CD4-positive, alpha-beta T cell treated with Interferon alpha-2 for 1 hour (primary cell): Measurements from ENCODE around the gene SLC9C2.
A peak's percentile ranks its signal among the peaks of the same experiment; 100 is the strongest.
"Not testable (repeated sequence)": the region's sequence is repeated elsewhere in the genome, so short reads cannot be mapped to it uniquely, and the experiment has no call there.

ENCODE experiments used
- DNase-seq, 2 donors: peaks; one replicate each; pipeline ENCODE4 v3.0.0-alpha.2; 2020 to 2022

The SLC9C2 gene

GRCh38 chr1:173581383-173582079 lies 21.3 kb downstream of the SLC9C2 start:
- DNase-seq: no peak

- DNase-seq: no peak
These were observed 22.2 kb downstream of the SLC9C2 start for GRCh38 chr1:173580658-173581057.

GRCh38 chr1:173580071-173580470 lies 22.8 kb downstream of the SLC9C2 start:
- DNase-seq: no peak

GRCh38 chr1:173573596-173573995 lies 29.3 kb downstream of the SLC9C2 start:
- DNase-seq: no peak

GRCh38 chr1:173572201-173572873 lies 30.5 kb downstream of the SLC9C2 start:
- no peak for DNase-seq

- no peak for DNase-seq
These were observed 32.4 kb downstream of the SLC9C2 start for GRCh38 chr1:173570370-173571007.

GRCh38 chr1:173568483-173568882 lies 34.4 kb downstream of the SLC9C2 start:
- DNase-seq: no peak

- DNase-seq: not testable (repeated sequence)
These were observed 39.0 kb downstream of the SLC9C2 start for GRCh38 chr1:173563846-173564245.

GRCh38 chr1:173562813-173563212 lies 40.1 kb downstream of the SLC9C2 start:
- no peak for DNase-seq

- DNase-seq: no peak
These were observed 41.6 kb downstream of the SLC9C2 start for GRCh38 chr1:173561263-173561662.

- no peak for DNase-seq
These were observed 42.5 kb downstream of the SLC9C2 start for GRCh38 chr1:173560285-173560880.

- no peak for DNase-seq
These were observed 47.1 kb downstream of the SLC9C2 start for GRCh38 chr1:173555651-173556305.

- DNase-seq: no peak
These were observed 48.2 kb downstream of the SLC9C2 start for GRCh38 chr1:173554541-173555250.

- no peak for DNase-seq
These were observed 48.8 kb downstream of the SLC9C2 start for GRCh38 chr1:173554089-173554488.

- no peak for DNase-seq
These were observed 49.6 kb downstream of the SLC9C2 start for GRCh38 chr1:173553312-173553711.

GRCh38 chr1:173551699-173552098 lies 51.2 kb downstream of the SLC9C2 start:
- DNase-seq: no peak

GRCh38 chr1:173549813-173550212 lies 53.1 kb downstream of the SLC9C2 start:
- DNase-seq: no peak

- DNase-seq: no peak
These were observed 57.2 kb downstream of the SLC9C2 start for GRCh38 chr1:173545688-173546087.

- DNase-seq: no peak
These were observed 66.6 kb downstream of the SLC9C2 start for GRCh38 chr1:173536223-173536622.

GRCh38 chr1:173532237-173532636 lies 70.6 kb downstream of the SLC9C2 start:
- peak in 1 of 2 donors; percentile 47 for DNase-seq

- DNase-seq: no peak
These were observed 71.8 kb downstream of the SLC9C2 start for GRCh38 chr1:173530795-173531693.
